ENCODE data around the gene SF3B2. TPM values are rescaled to one million over a fixed set of nuclear protein-coding genes. Genes with fewer than 3 reads are reported as not detected.

The SF3B2 gene
- total and polyA plus RNA-seq, 9 of the 15 experiments (the other 6 are each of a cell fraction or from before 2014, with no cell fraction given): 58.3 to 248 (median 157) TPM

- Histone ChIP-seq H3K4me1 (replicated peaks in 1 of 2; ENCODE audit: control insufficient read depth in 2 of 2, insufficient read depth in 2 of 2, low read length in 2 of 2) (peaks cover 13 to 46% of the 10 kb centered on the region in 2 experiments), H3K36me3 (ENCODE audit: control insufficient read depth, insufficient read depth, low read length) (0 out of 3 replicates have a peak, but pooled peaks cover 5% of the 10 kb centered on the region), H3K4me3 (no peak overlapping the region), H3K9ac (ENCODE audit: insufficient read depth in 1 of 2, low read depth in 2 of 2, low read length in 2 of 2) (peak overlapping the region; percentile 38 to 50; a peak in 2 of 4 replicates), H3K79me2 (ENCODE audit: control insufficient read depth, insufficient read depth, low read length) (peaks cover 59% of the 10 kb centered on the region), H3K9me3 (replicated peaks; ENCODE audit: control insufficient read depth, insufficient read depth, low read depth, low read length) (no peaks in the 10 kb centered on the region), H3K27ac (ENCODE audit: extremely low read depth, low read depth, low read length) (peak overlapping the region; percentile 59), H4K20me1 (replicated peaks; ENCODE audit: control insufficient read depth, insufficient read depth, low read length) (peaks cover 3% of the 10 kb centered on the region; the same call in 1 of the 2 replicates), H2AFZ (ENCODE audit: low read depth, low read length) (peak overlapping the region; percentile 58), H3K4me2 (ENCODE audit: insufficient read depth, low read length) (peak overlapping the region; percentile 60), H3K27me3 (ENCODE audit: control insufficient read depth in 2 of 2, insufficient read depth in 2 of 2, low read length in 2 of 2) (no peaks in the 10 kb centered on the region), H3K9me1 (ENCODE audit: control insufficient read depth, insufficient read depth, low read length) (no peaks in the 10 kb centered on the region)
- peak; percentile 75 for FAIRE-seq
- DNase-seq (ENCODE audit: extremely low read depth in 1 of 4, low spot score in 3 of 4): peak; percentile 52 to 79 (median 60)
- in situ Hi-C loops (cut with MboI): no loop called here
- POLR2A ChIA-PET: interaction anchor here (0.6 to 4.8 kb wide), 5 partner anchors 10 to 427 kb away, joined by 3 to 44 read pairs (median 3); partner anchors contain the start of gene PACS1
- intact Hi-C loops (cut with micrococcal nuclease): no loop called here
- no TSS peak for BruUV-seq (replicated peaks)
- WGBS (ENCODE audit: insufficient coverage, low coverage, missing lambda C conversion rate): 34% methylated on average over 9 of the region's 9 CpGs
- CTCF ChIA-PET (ENCODE audit: low intra/inter-chr PET ratio): interaction anchor here (0.5 to 0.6 kb wide), 2 partner anchors 121 to 125 kb away, joined by 3 read pairs; no protein-coding TSS in a partner anchor
- peak; percentile 72 for ATAC-seq
- no peak for TF ChIP-seq ZKSCAN3 (CRISPR knock-in tag; IDR thresholded peaks at IDR 0.05)
- 0 out of 2 replicates have a peak, but pooled peaks have one; percentile 21 for TF ChIP-seq ZFX (CRISPR knock-in tag; IDR thresholded peaks at IDR 0.05)
- TF ChIP-seq ZNF518B (CRISPR knock-in tag; IDR thresholded peaks at IDR 0.05): no peak
- peak; percentile 20; the same call in 1 of the 2 replicates for TF ChIP-seq HDAC2 (IDR thresholded peaks at IDR 0.05)
- TF ChIP-seq TCF3 (CRISPR knock-in tag; IDR thresholded peaks at IDR 0.05): no peak
- peak; percentile 62; the same call in 1 of the 2 replicates for TF ChIP-seq BCOR (IDR thresholded peaks at IDR 0.05)
- no peak for TF ChIP-seq TFE3 (CRISPR knock-in tag; IDR thresholded peaks at IDR 0.05)
- TF ChIP-seq DPF2 (IDR thresholded peaks at IDR 0.05): 0 out of 2 replicates have a peak, but pooled peaks have one; percentile 41
- TF ChIP-seq NCOA2 (IDR thresholded peaks at IDR 0.05; ENCODE audit: partially characterized antibody in 2 of 2): no peak
- TF ChIP-seq POLR2B (IDR thresholded peaks at IDR 0.05; ENCODE audit: low read depth, partially characterized antibody): no peak
- TF ChIP-seq DNMT1 (IDR thresholded peaks at IDR 0.05): no peak
- TF ChIP-seq, protein P1, sequence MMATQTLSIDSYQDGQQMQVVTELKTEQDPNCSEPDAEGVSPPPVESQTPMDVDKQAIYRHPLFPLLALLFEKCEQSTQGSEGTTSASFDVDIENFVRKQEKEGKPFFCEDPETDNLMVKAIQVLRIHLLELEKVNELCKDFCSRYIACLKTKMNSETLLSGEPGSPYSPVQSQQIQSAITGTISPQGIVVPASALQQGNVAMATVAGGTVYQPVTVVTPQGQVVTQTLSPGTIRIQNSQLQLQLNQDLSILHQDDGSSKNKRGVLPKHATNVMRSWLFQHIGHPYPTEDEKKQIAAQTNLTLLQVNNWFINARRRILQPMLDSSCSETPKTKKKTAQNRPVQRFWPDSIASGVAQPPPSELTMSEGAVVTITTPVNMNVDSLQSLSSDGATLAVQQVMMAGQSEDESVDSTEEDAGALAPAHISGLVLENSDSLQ (IDR thresholded peaks at IDR 0.05): peak; percentile 54
- 0 out of 4 replicates have a peak, but pooled peaks of 1 of the 2 experiments have one; percentile 53 for TF ChIP-seq TEAD1 (CRISPR knock-in tag; IDR thresholded peaks at IDR 0.05)
- no peak for TF ChIP-seq HOXB6 (CRISPR knock-in tag; IDR thresholded peaks at IDR 0.05; ENCODE audit: borderline replicate concordance)
These were observed 28.1 kb downstream of the SF3B2 start for GRCh38 chr11:66080055-66080817.

Measured in K562 (cell line).